Measurements from ENCODE around the gene SAMM50.

GRCh38 chr22:43975041-43975440 lies 19.8 kb downstream of the SAMM50 start:
- TF ChIP-seq CTCF (IDR thresholded peaks at IDR 0.05 in 2 of 3, conservative IDR thresholded peaks at IDR 0.05 in 1 of 3; ENCODE audit: control insufficient read depth in 2 of 3, extremely low read depth in 1 of 3, insufficient read depth in 1 of 3, low read depth in 3 of 3, low read length in 3 of 3) (no peak), TAF1 (IDR thresholded peaks at IDR 0.05; ENCODE audit: borderline replicate concordance, low read depth, low read length) (no peak), EZH2 (IDR thresholded peaks at IDR 0.05; ENCODE audit: borderline replicate concordance, control insufficient read depth, low read depth, low read length) (no peak), ZNF217 (IDR thresholded peaks at IDR 0.05) (no peak), POLR2A (IDR thresholded peaks at IDR 0.05; ENCODE audit: low read depth, low read length) (no peak), POLR2AphosphoS5 (IDR thresholded peaks at IDR 0.05; ENCODE audit: low read length) (no peak), NFIC (IDR thresholded peaks at IDR 0.05; ENCODE audit: low read depth, low read length) (no peak), RELA (IDR thresholded peaks at IDR 0.05; ENCODE audit: borderline replicate concordance, partially characterized antibody) (no peak)

Data from GM12878 (cell line).